Stimulated activated CD8-positive, alpha-beta memory T cell treated with anti-CD3 and anti-CD28 coated beads, Interleukin-4, amount 100 ng/mL, for 4 hours (primary cell): ENCODE data around the gene TAOK1.

Experiments
- DNase-seq, 2 donors: peaks; one replicate each; pipeline ENCODE4 v3.0.0-alpha.2; 2020; ENCODE audit warnings: low read depth in 2 of 2, low spot score in 1 of 2

The TAOK1 gene

GRCh38 chr17:29378500-29378899 lies 11.7 kb upstream of the TAOK1 start:
- no peak for DNase-seq

- DNase-seq: no peak
Measured at GRCh38 chr17:29379084-29379991, 10.8 kb upstream of the TAOK1 start.

GRCh38 chr17:29383686-29384085 lies 6.5 kb upstream of the TAOK1 start:
- no peak for DNase-seq

- DNase-seq: no peak
Measured at GRCh38 chr17:29384901-29385300, 5.3 kb upstream of the TAOK1 start.

- DNase-seq: no peak
Measured at GRCh38 chr17:29386760-29387159, 3.4 kb upstream of the TAOK1 start.

- no peak for DNase-seq
Measured at GRCh38 chr17:29388937-29389336, 1.2 kb upstream of the TAOK1 start.

GRCh38 chr17:29390851-29391631 lies 878 bp downstream of the TAOK1 start:
- DNase-seq: no peak

- no peak for DNase-seq
Measured at GRCh38 chr17:29393436-29393835, 3.3 kb downstream of the TAOK1 start.

- no peak for DNase-seq
Measured at GRCh38 chr17:29394761-29395160, 4.6 kb downstream of the TAOK1 start.

- DNase-seq: no peak
Measured at GRCh38 chr17:29396066-29396465, 5.9 kb downstream of the TAOK1 start.

GRCh38 chr17:29399634-29400033 lies 9.5 kb downstream of the TAOK1 start:
- DNase-seq: no peak

GRCh38 chr17:29400818-29401217 lies 10.7 kb downstream of the TAOK1 start:
- no peak for DNase-seq

GRCh38 chr17:29401258-29401657 lies 11.1 kb downstream of the TAOK1 start:
- no peak for DNase-seq

- DNase-seq: no peak
Measured at GRCh38 chr17:29407856-29408255, 17.7 kb downstream of the TAOK1 start.

GRCh38 chr17:29409963-29410362 lies 19.8 kb downstream of the TAOK1 start:
- DNase-seq: no peak

GRCh38 chr17:29412780-29413565 lies 22.8 kb downstream of the TAOK1 start:
- no peak for DNase-seq

GRCh38 chr17:29420128-29420527 lies 30.0 kb downstream of the TAOK1 start:
- no peak for DNase-seq

- no peak for DNase-seq
Measured at GRCh38 chr17:29430275-29430674, 40.1 kb downstream of the TAOK1 start.

- DNase-seq: no peak
Measured at GRCh38 chr17:29433541-29433940, 43.4 kb downstream of the TAOK1 start.

- DNase-seq: no peak
Measured at GRCh38 chr17:29434550-29434949, 44.4 kb downstream of the TAOK1 start.

GRCh38 chr17:29442451-29442850 lies 52.3 kb downstream of the TAOK1 start:
- no peak for DNase-seq
